Glutamatergic neuron (in vitro differentiated cells): Measurements from ENCODE around the gene ZBED3. TPM values are rescaled to one million over a fixed set of nuclear protein-coding genes. Genes with fewer than 3 reads are reported as not detected.

ENCODE experiments used
- DNase-seq: peaks from one replicate; pipeline ENCODE4 v3.0.0; 2022
- H3K27ac Mint-ChIP-seq: one replicate; pipeline ENCODE4 v1.8.0; 2020; ENCODE audit warnings: mild to moderate bottlenecking, mixed read lengths, inconsistent platforms; ENCODE audit not compliant: unreplicated experiment
- H3K27me3 Mint-ChIP-seq: one replicate; pipeline ENCODE4 v1.8.0; 2020; ENCODE audit warnings: mild to moderate bottlenecking, moderate library complexity, mixed read lengths, inconsistent platforms; ENCODE audit not compliant: unreplicated experiment
- H3K36me3 Mint-ChIP-seq: one replicate; pipeline ENCODE4 v1.8.0; 2020; ENCODE audit warnings: mild to moderate bottlenecking, mixed read lengths, inconsistent platforms; ENCODE audit not compliant: unreplicated experiment
- H3K4me1 Mint-ChIP-seq: one replicate; pipeline ENCODE4 v1.8.0; 2020; ENCODE audit warnings: mild to moderate bottlenecking, low read depth, mixed read lengths, inconsistent platforms; ENCODE audit not compliant: unreplicated experiment
- H3K4me3 Mint-ChIP-seq: one replicate; pipeline ENCODE4 v1.8.0; 2020; ENCODE audit warnings: mild to moderate bottlenecking, mixed read lengths, inconsistent platforms; ENCODE audit not compliant: unreplicated experiment
- H3K9me3 Mint-ChIP-seq: one replicate; pipeline ENCODE4 v1.8.0; 2020; ENCODE audit warnings: mild to moderate bottlenecking, moderate library complexity, mixed read lengths, inconsistent platforms; ENCODE audit not compliant: unreplicated experiment
- CTCF ChIP-seq: fragments of 200-600 bp; sonication (generic); IDR thresholded peaks from one replicate; pipeline ENCODE4 v1.5.0; 2021; ENCODE audit not compliant: partially characterized antibody, unreplicated experiment
- long read RNA-seq: library from polyadenylated mRNA; unstranded; transcript quantifications from one replicate; pipeline ENCODE4 v2.0.0, GENCODE V29; 2020; ENCODE audit not compliant: unreplicated experiment
- total RNA-seq: library from RNA; stranded (reverse); fragmentation: NEBNext Ultra II Directional; extraction: Animal tissue kit (Norgen Biotek cat#: 25700); gene quantifications from one replicate; pipeline ENCODE4 v1.2.1, GENCODE V29; 2021; ENCODE audit not compliant: unreplicated experiment

The ZBED3 gene
- total RNA-seq: 7.0 TPM
- long read RNA-seq, partial matches to known transcripts: 0 of 2 reads
- long read RNA-seq, other reads (novel, unspliced or antisense): 2 of 2 reads

DNA sequence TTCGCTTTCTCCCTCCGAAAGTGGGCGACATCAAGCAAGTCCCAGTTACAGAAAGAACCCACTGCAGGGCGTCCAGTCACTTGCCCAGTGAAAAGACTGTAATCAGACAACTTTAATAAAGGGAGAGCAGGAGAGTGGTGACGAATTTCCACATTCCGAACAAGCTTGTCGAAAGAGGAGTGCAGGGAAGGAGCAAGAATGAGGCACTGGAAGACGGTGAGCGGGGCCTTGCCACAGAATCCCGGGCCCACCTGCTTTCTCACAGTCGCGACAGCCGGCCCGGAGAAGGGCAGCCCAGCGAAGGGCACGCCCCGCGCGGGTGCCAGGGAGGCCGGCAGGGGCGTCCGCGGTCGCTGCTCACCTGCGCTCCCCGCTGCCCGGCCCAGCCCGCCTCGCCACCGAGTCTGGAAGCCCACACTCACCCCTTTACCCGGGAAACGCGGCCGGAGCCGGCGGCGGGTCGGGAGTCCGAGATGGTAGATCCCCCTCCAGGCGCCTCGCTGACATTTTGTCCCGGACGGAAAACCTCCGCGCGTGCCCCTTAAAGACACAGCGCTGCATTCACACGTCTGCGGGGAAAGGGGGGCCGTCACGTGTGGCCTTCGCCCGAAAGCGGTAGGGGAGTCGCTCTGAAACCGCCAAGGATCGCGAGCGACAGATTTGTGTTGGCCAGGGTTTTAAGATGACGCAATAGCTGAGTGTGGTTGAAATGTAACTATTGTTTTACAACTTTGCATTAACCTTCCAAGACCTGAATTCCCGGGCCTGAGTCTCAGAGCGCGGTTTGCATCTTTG, at the start of gene ZBED3:
Gene ZBED3 (minus strand): TSS at position 597 of the 795 bp plus-strand sequence. CDS start 9,407 bp downstream, outside the sequence.
- peak within 1 kb of the TSS; percentile 98 for H3K4me3 Mint-ChIP-seq

GRCh38 chr5:77133061-77133758, 46.1 kb upstream of the ZBED3 start:
- no peak for DNase-seq
- H3K4me1 Mint-ChIP-seq: no peaks in the 10 kb centered on the region
- no peak for TF ChIP-seq CTCF
- no peak overlapping the region for H3K27ac Mint-ChIP-seq
- no peak overlapping the region for H3K4me3 Mint-ChIP-seq
- no peaks in the 10 kb centered on the region for H3K36me3 Mint-ChIP-seq
- no peaks in the 10 kb centered on the region for H3K27me3 Mint-ChIP-seq
- H3K9me3 Mint-ChIP-seq: no peaks in the 10 kb centered on the region

More for the DNA sequence above, at the start of gene ZBED3:
- H3K27ac Mint-ChIP-seq: peak within 1 kb of the TSS; percentile 99
- peaks cover 18% of the 10 kb centered on the region for H3K9me3 Mint-ChIP-seq
- peaks cover 4% of the 10 kb centered on the region for H3K36me3 Mint-ChIP-seq
- H3K4me1 Mint-ChIP-seq: peaks cover 4% of the 10 kb centered on the region
- H3K27me3 Mint-ChIP-seq: no peaks in the 10 kb centered on the region
- peak; percentile 21 for TF ChIP-seq CTCF
- DNase-seq: peak; percentile 68

DNA sequence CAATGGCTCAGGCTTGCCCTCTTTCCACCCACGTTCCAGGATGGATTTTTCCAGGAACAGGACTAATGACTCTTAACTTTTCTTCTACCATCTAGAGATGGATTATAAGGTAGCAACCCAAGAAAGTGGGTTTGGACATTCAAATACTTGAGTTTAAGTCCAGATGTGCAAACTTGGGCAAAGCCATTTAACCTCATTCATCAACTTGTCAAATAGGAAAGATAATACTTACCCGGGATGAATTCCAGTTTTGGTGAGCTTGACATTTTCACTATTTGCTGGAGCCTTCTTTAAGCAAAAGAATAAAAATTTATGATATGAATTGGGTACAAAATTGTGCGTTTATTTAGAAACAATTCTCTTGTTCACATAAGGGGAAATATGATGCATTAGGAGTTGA, 44.3 kb upstream of the ZBED3 start:
- Mint-ChIP-seq H3K9me3 (no peaks in the 10 kb centered on the region), H3K4me1 (no peaks in the 10 kb centered on the region), H3K4me3 (no peak overlapping the region), H3K27ac (no peak overlapping the region), H3K27me3 (no peaks in the 10 kb centered on the region), H3K36me3 (no peaks in the 10 kb centered on the region)
- no peak for TF ChIP-seq CTCF
- DNase-seq: no peak

GRCh38 chr5:77129391-77129990, 42.4 kb upstream of the ZBED3 start:
- no peaks in the 10 kb centered on the region for H3K9me3 Mint-ChIP-seq
- peak; percentile 75 for DNase-seq
- no peak overlapping the region for H3K4me3 Mint-ChIP-seq
- H3K36me3 Mint-ChIP-seq: no peaks in the 10 kb centered on the region
- H3K27ac Mint-ChIP-seq: no peak overlapping the region
- peak; percentile 32 for TF ChIP-seq CTCF
- H3K4me1 Mint-ChIP-seq: no peaks in the 10 kb centered on the region
- H3K27me3 Mint-ChIP-seq: no peaks in the 10 kb centered on the region
